Sigmoid colon (tissue), 4 donors: Measurements from ENCODE around the gene PRAMEF27.
"Not testable (repeated sequence)": the region's sequence is repeated elsewhere in the genome, so short reads cannot be mapped to it uniquely, and the experiment has no call there.

Experiments
- EP300 ChIP-seq, 4 donors: sonication (generic); formaldehyde crosslinking; IDR thresholded peaks; one replicate each; pipeline ENCODE4 v1.6.1; 2017; ENCODE audit warnings: antibody characterized with exemption in 4 of 4
- POLR2A ChIP-seq, 2 donors: fragments of 450-650 bp; IDR thresholded peaks; one replicate each; pipeline ENCODE4 v1.6.1; 2016; ENCODE audit warnings: antibody characterized with exemption in 2 of 2, mild to moderate bottlenecking in 2 of 2, moderate library complexity in 2 of 2
- POLR2AphosphoS5 ChIP-seq, 4 donors: sonication (generic); formaldehyde crosslinking; IDR thresholded peaks; one replicate each; pipeline ENCODE4 v1.6.1; 2017; ENCODE audit warnings: antibody characterized with exemption in 4 of 4
- TF ChIP-seq, protein P1 (sequence below), 4 experiments: fragments of 450-650 bp in 3 of 4; fragments of 200-600 bp in 1 of 4; IDR thresholded peaks; one replicate each; pipeline ENCODE4 v1.5.1; 2016 to 2019; ENCODE audit warnings: antibody characterized with exemption in 4 of 4, mild to moderate bottlenecking in 3 of 4, moderate library complexity in 2 of 4

DNA sequence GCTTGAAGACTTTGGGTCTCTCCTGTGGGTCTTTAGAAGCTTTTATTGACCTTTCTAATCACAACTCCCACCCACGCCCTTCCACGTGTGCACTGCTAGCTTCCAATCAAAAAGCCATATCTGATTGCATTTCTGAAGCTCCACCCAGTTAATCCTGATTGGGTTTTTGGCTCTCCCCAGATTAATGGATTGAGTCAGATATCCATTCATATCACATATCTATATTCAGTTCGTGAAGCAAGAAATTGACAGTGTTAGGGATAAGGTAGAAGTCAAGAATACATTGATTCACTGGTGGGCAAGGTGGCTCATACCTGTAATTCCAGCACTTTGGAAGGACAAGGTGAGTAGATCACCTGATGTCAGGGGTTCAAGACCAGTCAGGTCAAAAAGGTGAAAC is at the start of gene PRAMEF27:
- TF ChIP-seq, protein P1, sequence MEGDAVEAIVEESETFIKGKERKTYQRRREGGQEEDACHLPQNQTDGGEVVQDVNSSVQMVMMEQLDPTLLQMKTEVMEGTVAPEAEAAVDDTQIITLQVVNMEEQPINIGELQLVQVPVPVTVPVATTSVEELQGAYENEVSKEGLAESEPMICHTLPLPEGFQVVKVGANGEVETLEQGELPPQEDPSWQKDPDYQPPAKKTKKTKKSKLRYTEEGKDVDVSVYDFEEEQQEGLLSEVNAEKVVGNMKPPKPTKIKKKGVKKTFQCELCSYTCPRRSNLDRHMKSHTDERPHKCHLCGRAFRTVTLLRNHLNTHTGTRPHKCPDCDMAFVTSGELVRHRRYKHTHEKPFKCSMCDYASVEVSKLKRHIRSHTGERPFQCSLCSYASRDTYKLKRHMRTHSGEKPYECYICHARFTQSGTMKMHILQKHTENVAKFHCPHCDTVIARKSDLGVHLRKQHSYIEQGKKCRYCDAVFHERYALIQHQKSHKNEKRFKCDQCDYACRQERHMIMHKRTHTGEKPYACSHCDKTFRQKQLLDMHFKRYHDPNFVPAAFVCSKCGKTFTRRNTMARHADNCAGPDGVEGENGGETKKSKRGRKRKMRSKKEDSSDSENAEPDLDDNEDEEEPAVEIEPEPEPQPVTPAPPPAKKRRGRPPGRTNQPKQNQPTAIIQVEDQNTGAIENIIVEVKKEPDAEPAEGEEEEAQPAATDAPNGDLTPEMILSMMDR (IDR thresholded peaks at IDR 0.05), result not testable (repeated sequence)
- TF ChIP-seq POLR2A, POLR2AphosphoS5, EP300 (IDR thresholded peaks at IDR 0.05): not testable (repeated sequence)
